Dermis microvascular lymphatic vessel endothelial cell (primary cell): ENCODE measurements around the gene OTUB1. TPM values are rescaled to one million over a fixed set of nuclear protein-coding genes. Genes with fewer than 3 reads are reported as not detected.

ENCODE experiments used
- DNase-seq, 2 donors: peaks; one replicate each; pipeline versions ENCODE4 v3.0.0 to v3.0.0-alpha.2; 2010; ENCODE audit warnings: low read depth in 2 of 2
- total RNA-seq: library from RNA; depleted of rRNA; stranded (reverse); fragments of >200 nt; gene quantifications from 2 replicates; pipeline ENCODE4 v1.2.1, GENCODE V29; 2014

Gene OTUB1
- total RNA-seq, 1 donor from 2014 or later = 50.2 TPM

DNA sequence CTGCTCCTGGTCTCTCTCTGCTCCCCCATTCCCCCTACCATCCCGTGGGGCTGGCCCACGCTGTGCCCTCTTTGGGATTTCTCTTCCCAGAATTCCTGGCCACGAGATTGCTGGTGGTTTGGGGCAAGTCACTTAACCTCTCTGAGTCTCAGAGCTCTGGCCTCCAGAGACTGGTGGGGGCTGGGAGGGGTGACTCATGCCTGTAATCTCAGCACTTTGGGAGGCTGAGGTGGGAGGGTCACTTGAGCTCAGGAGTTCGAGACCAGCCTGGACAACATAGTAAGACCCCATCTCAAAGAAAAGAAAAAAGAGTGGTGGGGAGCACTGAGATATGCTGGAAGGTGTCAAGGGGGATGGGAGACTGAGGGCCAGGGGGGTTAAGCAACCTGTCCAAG lies 18.3 kb downstream of the OTUB1 start:
- DNase-seq = no peak

DNA sequence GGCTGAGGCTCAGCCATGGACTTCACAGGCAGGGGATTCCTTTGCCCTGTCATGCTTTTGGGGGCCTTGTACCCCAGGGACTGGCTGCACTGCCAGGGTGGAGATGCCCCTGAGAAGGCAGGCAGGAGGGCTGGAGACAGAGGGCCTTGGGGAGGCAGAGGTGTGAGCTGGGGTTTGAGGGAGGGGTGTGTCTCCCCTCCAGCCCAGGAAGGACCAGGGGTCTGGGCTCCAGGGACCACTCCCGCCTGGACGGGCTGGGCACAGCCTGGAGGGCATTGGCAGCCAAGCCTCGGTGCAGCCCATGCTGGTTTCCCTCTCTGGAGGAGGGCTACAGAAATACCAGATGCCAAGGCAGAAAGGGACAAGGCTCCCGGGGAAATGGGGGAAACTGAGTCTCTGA lies 19.5 kb downstream of the OTUB1 start:
- no peak for DNase-seq

DNA sequence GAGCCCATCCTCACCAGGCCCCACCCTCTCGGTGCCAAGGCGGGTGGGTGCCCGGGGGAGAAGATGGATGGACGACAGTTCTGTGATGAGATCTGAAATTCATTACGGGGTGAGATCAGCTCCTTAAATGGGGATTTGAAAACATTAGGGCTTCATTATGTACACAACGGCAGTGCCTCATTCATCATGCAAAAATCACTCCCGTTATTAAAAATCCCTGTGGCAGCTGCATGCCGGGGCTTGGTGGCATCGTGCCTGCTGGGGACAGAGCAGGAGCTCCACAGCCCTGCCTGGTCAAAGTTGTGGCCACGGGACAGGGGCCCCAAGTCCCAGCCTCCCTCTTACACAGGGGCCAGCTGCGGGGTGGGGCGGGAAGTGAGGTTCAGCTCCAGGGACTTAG lies 20.2 kb downstream of the OTUB1 start:
- DNase-seq = no peak

DNA sequence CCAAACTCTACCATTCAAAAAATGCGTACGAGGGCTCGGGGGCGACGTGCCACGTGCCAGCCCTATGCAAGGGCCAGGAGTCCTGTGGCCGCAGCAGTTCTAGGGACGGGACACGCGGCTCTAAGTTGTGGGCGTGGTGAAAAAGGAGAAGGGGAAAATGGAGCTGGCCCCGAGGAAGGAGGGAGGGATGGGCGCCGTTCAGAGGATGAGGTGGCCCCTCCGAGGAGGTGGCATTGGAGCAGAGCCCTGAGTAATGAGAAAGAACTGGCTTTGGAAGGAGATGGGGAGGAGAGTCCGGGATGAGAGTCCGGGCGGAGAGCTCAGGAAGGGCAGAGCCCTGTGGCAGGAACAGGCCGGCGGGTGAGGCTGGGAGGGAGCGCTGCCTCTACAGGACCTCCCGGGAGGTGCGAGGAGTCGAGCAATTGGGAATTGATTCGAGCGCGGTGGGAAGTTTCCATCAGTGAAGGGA lies 21.0 kb downstream of the OTUB1 start:
- no peak for DNase-seq

DNA sequence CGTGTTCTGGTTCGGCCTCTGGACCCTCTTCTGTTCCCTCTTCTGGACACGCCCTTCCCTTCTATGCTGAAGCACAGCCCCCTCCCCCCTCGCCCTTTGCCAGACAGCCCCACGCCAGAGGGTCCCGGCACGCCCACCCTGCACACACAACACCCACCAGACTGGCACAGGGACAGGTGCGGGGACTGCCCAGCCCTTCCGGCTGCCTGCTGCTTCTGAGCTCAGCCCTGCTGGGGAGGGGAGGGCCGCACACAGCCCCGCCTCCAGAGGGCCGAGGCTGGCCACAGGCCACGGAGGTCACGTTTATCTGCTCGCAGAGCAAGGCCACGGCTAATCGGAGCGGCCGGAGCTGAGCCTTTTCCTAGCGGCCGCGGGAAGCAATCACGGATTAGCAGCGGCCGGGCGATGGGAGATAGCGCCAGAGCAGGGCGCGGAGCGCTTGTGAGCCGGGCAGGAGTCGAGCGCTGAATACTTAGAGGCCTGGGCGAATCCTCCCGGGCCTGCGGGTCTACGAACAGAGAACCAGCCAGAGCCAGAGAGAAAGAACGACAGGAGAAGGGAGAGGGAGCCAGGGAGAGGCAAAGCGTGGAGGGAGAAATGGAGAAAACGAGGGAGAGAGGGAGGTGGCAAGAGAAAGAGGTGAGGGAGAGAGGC lies 21.5 kb downstream of the OTUB1 start:
- peak; percentile 36 to 59 for DNase-seq

DNA sequence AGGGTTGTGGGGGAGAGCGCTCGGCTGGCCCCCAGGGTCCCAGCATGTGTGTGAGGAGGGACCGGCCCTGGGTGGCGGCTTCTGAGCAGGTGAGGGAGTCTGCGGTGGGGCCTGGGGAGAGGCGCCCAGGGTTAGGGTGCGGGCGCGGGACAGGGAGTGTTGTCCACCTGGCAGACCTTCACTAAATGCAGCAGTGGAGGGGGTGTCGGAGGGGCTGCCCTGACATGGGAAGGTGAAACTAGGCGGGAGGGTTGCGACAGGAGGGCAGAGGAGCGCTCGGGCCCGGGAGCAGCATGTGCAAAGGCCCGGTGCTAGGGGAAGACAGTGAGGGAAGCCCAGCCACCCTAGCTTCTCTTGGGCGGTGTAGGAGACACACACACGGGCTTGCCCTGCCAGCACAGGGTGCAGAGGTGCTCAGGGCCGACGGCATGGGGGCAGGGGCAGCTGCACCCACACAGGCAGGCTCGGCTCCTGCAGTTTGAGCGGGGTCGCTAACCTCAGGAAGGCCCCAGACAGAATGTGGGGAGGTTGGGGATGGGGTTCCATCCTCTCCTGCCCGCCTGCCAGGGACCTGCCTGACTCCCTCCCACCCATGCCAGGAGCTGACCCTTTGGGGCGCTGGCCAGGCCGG lies 22.2 kb downstream of the OTUB1 start:
- no peak for DNase-seq

DNA sequence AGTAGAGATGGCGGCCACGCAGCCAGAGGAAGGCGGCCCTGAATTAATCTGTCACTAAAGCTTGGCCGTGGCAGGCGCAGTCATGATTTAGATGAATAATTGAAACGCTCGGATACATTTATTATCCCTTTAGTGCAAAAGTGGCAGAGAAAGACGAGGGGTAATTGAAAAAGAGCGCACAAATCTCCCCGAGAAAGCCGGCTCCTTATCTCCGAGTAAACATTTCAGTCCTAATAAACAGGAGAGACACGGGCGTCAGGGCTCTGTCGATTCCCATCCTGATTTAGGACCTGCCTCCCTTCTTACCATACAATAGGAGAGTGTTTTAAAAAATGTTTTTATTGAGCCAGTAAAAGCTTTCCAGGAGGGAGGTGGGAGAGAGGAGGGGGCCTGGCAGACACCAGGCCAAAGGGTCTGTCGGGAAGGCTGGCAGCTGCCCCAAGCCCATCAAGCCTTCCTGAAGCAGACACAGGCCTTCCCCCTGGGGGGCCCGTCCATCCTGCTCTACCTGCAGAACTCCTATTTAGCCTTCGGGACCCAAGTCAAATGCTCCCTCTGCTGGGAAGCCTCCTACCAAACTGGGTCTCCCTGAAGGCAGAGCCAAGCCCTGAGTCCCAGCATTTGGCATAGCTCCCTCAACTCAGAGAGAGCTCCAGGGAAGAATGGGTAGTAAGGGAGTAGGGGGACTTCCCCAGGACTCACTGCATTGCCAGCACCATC lies 22.8 kb downstream of the OTUB1 start:
- DNase-seq = no peak

DNA sequence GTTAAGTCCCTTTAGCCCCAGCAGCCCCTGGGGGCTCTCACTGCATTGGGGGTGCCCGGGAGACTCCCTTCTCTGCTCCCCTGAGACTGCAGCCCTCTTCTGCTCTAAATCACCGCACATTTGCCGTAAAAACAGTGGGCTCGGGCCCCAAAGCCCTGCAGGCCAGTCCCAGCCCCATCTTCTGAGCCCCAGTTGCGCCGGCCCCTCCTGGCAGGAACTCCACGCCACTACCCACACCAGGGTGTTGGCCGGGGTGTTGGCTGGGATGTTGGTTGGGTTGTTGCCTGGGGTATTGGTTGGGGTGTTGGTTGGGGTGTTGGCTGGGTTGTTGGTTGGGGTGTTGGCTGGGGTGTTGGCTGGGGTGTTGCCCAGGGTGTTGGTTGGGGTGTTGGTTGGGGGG lies 23.5 kb downstream of the OTUB1 start:
- DNase-seq = no peak

DNA sequence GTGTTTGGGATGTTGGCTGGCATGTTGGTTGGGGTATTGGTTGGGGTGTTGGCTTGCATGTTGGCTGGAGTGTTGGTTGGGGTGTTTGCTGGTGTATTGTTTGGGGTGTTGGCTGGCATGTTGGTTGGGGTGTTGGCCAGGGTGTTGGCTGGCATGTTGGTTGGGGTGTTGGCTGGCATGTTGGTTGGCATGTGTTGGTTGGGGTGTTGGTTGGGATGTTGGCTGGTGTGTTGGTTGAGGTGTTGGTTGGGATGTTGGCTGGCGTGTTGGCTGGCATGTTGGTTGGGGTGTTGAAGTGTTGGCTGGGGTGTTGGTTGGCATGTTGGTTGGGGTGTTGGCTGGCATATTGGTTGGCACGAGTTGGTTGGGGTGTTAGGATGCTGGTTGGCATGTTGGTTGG lies 24.5 kb downstream of the OTUB1 start:
- no peak for DNase-seq

DNA sequence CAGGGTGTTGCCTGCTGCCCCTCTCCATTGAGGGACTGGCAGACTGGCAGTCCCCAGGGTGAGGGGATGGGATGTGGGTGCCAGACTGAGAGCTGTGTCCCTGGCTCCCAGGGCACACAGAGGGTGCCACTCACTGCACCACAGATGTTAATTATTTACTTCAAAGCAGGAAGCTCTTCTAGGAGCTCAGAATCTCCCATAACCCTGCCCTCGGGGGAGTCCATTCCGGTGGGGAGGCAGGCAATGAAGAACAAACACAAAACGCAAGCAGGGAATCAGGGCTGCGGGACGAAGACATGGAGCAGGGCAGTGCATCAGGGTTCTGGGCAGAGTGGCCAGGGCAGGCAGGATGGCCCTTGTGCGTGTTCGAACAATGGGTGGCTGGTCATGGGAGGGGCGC lies 25.1 kb downstream of the OTUB1 start:
- no peak for DNase-seq

DNA sequence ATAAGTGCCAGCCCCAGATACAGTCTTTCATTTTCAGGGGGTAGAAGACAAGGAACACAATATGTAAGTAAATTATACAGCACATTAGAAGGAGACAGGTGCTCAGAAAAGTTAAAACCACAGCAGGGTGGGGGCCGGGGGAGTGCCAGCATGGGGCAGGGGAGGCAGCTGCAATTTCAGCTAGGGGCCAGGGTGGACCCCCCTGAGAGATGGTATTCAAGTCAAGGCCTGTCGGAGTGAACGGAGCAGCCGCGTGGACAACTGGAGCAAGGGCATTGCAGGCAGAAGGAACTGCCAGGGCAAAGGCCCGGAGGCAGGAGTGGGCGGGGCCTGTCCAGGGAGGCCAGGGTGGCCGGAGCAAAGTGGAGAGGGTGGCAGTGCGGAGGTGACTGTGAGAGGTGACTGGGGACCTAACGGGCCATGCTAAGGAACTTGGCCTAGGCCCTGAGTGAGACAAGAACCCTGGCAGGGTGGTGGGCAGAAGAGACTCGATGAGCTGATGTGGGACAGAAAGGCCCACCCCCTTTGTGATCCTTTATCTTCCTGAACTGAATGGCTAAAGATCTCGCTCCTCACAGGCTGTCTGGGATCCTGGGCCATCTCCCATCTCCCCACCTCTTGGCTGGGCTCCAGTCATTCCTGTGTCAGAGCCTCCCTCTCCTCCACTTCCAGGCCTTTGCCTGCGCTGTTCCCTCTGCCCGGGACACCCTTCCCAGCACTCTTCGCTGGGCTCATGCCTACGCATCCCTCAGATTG lies 27.1 kb downstream of the OTUB1 start:
- DNase-seq = no peak

DNA sequence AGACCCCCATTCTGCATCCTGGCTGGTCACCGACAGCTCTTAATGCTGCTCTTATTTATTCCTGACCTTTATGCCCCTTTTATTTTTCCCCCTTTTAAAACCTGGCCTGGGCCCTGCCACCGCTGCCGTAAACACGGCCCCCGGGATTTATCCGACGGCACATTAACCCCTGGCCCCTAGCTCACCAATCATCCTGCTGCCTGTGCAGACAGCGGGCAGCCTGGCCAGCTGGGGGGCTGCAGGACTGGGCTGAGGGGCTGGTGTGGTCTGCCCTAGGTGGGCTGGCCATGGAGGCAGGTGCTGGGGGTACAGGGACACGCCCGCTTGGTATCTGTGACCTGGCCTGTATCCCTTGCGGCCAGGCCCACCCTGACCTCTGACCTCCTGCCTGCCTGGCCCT lies 28.1 kb downstream of the OTUB1 start:
- no peak for DNase-seq

DNA sequence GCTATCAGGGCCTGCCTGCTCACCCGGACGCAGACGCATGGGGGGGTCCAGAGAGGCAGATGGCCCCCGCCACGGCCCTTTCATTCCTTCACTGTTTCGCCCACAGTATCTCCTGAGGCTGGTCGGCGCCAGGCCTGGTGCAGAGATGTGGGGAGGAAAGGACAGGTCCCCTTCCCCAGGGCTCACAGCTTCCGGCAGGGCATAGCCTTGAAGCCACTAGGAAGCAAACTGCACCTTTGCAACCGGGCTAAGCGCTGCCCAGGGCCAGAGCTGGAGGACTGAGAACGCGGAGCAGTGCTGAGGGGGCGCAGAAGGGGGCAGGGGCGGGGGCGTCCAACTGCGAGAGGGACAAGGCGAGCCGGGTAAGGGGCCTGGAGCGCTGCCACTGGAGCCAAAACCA lies 29.3 kb downstream of the OTUB1 start:
- no peak for DNase-seq

DNA sequence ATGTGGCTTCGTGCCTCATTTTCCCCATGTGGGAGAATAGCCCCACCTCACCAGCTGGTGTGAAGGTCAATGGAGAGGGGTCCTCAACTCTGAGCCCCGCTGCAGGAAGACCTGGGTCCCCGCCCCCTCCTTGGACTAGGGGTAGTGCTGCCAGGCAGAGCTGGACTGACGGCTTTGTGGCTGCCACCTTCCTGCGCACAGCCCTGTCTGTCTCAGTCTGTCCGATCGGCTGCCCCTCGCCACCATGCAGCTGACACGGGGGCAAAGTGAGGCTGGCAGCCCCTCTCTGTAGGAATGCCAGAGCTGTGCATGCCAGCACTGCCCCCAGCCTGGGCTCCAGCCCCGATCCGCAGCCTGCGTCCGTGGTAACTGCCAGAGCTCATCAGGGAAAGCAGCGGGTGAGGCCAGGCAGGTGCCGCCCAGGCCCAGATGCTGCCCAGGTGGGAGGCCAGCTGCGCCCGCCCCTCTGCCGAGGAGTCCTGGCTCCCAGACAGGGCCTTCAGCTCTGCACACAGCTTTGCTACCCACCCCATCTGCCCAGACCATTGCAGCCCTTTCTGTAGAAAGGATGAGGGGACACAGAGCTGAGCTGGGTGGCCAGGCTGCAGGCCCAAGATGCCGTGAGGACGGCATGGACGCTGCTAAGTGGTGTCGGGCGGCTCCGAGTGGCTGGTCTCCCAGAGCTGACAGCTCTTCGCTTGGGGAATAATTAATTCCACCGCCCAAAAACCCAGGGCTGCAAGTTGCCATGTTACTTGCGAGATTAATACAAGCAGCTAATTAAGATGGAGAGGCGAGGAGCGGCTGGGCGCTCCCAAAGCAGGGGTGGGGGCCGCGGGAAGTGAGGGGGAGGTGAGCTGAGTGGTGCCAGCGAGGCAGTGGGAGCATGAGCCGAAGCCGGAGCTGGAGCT lies 30.0 kb downstream of the OTUB1 start:
- no peak for DNase-seq

DNA sequence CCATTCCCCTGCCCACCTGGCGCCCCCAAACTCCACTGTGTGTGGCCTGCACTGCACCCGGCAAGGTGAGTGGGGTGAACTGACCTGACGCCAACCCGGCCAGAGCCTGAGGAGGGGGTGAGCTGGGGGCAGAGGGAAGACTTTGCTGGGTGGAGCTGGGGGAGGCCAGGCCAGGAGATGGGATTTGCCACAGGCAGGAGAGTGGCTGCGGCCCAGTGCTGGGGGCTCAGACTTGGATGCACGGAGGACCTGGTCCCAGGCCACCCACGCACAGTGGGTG lies 31.6 kb downstream of the OTUB1 start:
- no peak for DNase-seq

DNA sequence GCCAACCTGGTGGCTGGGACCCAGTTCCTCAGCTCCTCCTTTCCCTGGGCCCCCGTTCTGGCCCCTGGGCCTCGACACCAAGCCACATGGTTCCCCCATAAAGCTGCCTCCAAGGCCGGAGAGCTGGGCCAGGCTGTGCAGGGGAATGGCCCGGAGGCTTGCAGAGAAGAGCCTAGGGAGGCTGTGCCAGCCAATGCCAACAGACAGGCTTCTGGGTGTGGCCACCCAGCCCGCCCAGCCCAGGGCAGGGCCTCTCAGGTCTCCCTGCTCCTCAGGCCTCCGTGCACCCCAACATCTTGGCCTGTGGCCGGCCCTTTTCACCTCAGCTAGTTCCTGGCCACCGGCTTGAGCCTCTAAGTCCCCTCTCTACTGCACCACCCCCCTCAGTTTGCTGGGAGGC lies 32.1 kb downstream of the OTUB1 start:
- DNase-seq = no peak

DNA sequence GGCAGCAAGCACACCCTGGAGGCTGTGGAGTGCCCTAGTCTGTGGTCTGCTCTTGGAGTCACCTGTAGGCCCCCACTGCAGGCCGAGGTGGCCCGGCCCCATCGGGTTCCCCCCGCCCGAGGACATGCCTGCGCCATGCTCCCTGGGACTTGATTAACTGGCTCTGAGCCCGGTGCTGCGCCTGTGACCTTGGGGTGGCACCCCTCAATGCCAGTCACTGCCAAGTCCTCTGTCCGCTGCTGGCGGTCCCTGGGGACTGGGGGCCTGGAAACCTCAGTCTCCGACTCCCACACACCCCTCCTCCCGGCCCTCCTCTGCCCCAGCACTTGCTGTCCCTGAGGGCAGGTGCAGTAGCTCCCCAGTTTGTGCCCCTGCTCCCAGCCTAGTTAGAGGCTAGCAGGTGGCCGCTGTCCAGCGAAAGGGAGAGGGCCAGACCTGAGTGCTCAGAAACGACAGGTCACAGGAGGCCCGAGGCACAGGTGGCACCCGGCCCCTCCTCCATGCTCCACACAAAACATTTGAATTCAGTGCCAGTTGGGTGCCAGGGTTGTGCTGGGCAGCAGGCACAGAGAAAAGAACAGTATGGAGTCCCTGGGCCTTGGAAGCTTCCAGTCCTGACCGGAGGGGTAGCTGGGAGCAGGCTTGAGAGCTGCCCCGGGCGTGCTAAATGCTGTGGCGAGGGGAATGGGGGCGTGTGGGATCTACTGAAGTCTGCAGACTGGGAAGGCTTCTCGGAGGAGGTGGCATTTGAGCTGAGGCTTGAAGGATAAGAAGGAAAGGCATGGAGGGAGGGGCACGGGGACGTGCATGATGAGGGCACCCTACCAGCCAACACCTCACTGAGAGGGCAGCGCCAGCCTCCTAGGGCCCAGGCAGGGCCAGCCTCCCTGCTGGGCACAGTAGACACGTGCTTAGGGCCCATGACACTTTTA lies 33.1 kb downstream of the OTUB1 start:
- no peak for DNase-seq

DNA sequence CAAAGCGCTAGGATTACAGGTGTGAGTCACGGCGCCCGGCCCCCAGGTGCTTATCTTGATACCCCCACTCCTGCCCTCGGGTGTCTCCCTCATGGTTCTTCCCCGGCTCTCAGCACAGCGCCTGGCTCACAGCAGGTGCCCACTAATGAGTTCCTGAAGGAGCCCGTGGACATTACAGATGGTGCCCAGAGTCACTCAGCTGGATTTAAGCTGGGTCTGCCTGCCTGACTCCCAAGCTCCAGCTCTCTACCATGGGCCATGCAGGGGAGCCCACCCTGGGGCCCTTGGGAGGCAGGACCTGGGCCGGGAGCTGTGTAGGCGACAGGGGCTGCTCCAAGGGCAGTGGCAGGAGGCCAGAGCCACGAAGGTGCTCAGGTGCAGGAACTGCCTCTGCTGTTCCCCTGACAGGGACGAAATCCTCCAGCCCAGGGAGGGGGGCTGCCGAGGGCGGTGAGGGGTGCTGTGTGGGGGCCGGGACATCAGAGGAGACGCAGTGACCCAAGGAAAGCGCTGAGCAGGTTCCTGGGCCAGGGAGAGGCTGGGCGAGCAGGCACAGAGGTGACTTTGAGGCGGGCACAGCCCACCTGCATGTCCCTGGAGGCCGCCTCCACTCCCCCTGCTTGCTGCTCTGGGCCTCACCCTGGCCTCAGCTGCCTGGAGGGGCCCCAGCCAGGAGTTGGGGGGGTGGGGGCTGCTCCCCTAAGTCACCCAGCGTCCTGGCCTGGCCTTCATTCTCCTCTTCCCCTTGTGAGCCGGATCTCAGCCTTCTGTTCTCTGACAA lies 34.9 kb downstream of the OTUB1 start:
- DNase-seq = no peak

DNA sequence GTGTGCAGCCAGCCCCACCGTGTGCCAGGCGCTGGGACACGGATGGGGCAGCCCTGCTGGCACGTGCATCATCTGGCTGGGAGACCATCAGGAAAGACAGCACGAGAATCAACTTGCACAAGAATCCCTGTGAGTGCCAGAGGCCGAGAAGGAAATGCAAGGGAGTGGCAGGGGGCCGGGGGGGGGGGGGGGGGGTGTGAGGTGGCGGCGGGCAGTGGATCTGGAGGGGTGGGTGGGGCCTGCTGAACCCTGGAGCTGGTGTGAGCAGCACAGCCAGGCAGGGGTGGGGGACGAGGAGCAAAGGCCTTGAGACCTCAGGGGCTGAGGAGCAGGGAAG lies 35.5 kb downstream of the OTUB1 start:
- no peak for DNase-seq
